Activated CD8-positive, alpha-beta memory T cell treated with anti-CD3 and anti-CD28 coated beads, Interleukin-2, amount 50 U/mL, for 4 hours (primary cell): Measurements from ENCODE around the gene CTNNA1.

Experiments
- DNase-seq: peaks from one replicate; pipeline ENCODE4 v3.0.0-alpha.2; 2020

The CTNNA1 gene

DNA sequence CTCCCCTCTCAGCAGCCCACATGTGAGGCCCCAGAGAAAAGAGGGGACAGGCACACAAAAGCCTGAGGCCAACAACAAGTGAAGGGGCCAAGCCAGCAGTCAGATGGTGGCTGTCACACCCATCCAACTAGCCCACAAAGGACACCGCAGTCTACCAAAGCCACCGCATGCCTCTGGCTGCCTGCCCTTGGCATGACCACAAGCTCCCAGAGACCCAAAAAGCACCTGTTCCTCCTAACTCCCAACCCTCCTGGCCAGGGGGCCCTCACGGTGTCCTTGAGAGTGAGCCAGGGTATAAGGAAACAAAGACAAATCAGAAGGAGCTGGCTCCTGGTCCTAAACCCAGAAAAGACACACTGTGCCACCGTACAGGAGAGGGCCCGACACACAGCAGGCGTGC, 199.7 kb downstream of the CTNNA1 start:
- DNase-seq, result no peak

DNA sequence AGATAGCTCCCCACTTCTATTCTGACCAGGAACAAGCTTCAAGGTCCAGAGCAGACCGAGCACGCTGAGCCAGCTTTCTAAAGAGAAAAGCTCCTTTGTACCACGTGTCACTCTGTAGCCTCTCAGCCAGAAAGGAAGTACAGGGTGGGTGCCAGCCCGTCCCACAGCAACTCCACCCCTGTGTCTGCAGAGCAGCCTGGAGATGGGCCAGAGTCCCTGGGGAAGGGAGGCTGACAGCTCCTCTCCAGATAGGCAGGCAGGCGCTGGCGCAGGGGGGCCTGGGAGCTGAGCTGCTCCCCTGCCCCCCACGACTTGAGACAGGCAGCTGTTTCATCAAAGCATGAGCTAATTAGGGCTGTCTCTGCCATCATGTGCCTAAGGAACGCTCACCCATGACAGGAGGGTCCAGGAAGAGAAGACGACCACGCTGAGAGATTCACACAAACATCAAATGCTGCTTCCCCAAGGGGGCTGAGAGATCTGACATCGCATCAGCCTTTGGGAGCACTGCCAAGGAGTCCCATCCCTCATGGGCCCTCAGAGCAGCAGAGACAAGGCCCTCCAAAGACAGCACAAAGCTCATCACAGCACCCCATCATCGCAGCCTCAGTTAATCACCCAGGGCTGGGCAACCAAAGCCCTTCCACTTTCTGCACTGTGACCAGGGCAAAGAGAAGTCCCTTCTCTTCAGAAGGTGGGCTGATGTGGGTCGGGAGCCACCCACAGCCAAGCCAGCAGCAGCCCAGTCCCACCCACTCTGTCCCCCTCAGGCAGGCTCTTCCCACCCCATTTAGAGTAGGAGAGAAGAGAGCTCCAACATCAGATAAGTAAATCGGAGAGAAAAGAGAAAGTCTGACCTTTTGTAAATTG, 200.4 kb downstream of the CTNNA1 start:
- no peak for DNase-seq

DNA sequence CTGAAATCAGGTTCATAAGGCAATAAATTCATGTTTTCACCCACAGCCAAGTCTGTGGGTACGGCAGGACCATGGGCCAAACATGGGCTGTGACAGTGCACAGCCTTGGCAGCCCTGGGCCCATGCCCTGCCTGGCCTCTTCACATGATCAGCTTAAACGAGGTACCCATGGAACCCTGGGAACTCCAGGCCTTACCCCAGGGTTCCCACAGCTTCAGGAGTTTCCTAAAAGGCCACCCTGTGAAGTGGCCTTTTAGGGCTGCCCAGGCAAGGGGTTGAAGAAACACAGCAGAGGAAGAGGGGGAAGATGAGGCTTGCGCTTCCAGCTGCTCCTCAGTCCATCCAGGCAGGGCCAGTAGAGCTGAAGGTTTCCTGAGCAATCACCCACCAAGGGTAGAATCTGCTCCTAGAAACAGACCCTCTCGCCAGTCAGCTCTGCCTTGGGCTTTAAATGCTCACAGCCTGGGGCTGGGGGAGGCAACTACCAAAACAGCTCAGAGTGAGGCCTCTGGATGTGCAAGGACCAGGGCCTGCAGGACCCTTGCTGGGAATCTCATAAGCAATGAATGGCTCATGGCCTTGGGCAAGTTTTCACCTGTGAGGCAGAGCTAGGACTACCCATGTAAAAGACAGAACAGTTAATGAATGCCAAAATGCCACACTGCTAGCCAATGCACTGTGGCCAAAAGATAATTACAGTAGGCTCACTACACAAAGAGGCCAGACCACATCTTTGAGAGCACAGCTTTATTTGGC, 201.2 kb downstream of the CTNNA1 start:
- DNase-seq, result no peak

DNA sequence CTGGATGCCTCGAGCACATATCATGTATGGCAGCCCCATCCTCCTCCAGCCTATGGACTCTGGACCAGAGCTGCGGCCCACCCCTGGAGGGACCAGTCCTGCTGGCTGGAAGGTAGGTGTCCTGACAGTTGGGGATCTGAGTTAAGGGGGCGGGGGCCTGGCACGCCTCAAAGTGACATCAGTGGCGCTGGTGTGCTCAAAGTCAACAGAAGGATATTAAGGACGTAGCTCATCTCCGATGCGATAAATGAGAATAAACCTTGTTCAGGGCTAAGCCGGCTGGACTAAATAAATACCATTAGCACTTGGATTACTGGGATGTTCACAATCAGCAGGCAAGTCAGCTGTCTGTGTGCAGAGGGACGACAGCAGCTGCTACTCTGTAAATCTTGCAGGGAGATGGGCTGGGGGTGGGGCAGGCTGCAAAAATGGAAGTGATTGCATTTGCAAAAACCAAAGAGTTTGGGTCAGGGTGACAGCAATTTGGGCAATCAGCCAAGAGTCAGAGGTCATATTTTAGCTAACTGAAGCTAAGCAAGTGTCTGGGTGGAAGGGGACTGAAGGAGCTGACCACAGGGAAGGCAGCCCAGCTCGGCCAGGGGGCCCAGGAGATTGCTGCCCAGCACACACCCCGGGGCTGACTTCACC, 201.9 kb downstream of the CTNNA1 start:
- no peak for DNase-seq

DNA sequence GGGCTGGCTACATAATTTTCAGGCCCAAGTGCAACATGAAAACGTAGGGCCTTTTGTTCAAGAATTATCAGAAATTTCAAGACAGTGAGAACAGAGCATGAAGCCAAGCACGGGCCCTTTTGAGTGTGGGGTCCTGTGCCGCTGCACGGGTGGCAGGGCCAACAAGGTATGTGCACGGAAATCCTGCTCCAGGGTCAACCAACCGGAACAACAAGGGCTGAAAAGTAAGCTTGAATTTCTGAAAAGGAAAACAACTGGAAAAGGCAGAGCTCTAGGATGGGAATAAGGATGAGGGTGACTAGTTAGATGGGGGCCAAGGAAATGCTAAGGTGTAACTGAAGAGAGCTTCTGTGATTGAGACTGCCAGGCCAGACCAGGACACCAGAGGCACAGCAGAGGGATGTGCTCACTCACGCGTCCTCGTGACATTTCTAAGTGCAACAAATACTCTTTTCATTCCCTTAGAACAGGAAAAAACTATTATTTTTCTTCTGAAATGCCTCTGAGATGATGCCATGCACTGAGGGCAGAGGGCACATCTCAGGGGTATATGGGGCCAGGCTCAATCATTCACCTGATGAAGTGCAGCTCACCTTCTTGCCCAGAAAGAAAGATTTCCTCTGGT, 202.6 kb downstream of the CTNNA1 start:
- DNase-seq, result no peak

DNA sequence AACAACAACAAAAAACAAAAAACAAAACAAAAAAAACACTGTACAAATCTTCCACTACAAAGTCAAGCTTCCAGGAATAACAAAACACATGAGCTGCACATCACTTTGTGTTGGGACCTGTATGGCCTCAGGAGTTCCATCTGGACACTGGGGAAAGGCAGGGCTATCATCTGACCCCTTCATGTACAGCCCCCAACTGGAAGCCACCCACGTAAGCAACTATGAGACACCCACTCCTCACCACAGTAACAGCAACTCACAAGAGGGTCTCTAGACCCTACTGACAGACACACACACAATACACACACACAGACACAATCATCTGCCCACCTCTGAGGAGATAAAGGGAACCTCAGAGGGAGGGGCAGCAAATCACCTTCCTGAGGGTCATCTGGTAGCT, 203.6 kb downstream of the CTNNA1 start:
- no peak for DNase-seq

DNA sequence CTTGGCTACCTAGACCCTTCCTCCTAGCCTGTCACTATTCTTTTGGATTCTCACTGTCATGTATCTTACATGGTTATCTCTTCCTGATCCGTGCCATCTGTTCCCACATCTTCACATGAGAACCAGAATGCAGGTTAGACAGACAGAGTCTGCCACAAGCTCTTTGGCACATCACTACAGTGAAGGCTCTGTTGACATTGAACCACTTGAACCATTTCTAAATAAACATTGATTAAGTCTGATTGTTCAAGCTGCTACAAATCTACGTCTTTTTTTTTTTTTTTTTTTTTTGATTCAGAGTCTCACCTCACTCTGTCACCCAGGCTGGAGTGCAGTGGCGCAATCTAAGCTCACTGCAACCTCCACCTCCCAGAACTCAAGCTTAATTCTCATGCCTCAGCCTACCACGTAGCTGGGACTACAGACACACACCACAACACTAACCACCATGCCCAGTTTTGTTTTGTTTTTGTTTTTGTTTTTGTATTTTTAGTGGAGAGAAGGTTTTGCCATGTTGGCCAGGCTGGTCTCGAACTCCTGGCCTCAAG, 207.0 kb downstream of the CTNNA1 start:
- no peak for DNase-seq

DNA sequence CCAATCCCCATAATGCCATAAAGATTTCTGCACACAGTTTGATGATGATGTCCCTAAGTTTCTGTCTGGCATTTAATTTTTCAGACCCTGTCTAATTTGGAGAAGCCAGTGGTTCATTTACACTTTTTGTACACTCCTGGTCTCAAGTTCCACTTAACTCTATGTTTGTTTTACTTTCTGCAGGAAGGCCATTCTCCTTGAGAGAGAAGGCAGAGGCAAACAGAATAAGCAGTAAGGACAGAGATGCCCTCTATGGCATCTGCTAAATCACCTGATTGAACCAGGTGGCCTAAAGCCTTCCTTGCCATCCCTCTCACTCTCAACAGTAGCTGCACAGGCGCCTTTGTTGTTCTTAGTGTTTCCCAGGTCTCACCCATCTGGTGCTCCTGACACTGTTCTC, 208.0 kb downstream of the CTNNA1 start:
- DNase-seq, result no peak

DNA sequence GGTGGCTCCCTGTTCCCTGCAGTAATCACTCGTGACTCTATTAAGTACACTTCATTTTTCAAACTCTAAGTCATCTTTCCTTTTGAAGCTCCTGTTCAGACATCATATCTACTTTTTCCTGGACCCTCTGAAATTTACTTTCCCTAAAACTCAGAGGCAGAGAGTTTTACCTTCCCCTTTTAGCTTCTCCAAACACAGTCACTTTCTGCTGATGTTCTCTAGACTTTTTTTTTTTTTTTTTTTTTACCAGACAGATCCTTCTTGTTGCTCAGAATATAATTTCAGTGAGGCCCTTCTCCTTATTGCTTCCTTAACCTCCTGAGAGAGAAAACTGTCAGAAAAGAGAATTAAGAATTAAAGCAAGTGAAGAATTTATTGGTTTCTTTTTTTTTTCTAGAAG, 208.5 kb downstream of the CTNNA1 start:
- no peak for DNase-seq

DNA sequence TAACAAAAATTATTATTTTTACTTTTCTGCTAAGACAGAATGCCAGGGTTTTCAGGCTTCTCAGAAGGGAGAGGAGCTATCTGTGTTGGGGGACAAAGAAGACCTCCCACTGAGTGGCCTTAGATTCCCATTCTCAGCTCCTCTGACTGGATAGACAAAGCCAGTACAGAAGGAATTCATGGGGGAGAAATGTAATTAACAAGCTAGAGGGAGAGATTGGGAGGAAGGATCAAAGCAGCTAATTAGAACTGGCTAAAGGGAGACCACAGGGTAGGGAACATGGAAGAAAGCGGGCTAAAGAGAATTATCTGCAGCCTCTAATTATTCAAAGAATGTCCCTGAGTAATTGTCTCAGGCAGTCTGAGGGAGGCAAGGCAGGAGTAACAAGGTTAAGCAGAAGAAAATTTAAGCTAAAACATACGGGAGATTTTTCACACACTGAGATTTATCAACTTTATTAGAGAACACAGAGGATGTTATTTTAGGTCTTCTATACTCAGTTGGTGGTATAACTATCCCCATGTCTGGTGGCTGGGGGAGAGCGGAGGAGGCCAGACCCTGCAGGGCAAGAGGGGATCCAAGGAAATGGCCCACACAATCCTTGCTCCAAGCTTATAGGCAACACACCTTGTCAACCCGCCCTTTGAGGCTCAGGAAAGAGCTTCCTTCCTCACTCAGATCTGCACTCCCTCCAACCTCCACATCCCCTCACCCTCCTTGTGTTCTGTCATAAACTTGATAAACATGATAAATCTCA, 209.6 kb downstream of the CTNNA1 start:
- no peak for DNase-seq

DNA sequence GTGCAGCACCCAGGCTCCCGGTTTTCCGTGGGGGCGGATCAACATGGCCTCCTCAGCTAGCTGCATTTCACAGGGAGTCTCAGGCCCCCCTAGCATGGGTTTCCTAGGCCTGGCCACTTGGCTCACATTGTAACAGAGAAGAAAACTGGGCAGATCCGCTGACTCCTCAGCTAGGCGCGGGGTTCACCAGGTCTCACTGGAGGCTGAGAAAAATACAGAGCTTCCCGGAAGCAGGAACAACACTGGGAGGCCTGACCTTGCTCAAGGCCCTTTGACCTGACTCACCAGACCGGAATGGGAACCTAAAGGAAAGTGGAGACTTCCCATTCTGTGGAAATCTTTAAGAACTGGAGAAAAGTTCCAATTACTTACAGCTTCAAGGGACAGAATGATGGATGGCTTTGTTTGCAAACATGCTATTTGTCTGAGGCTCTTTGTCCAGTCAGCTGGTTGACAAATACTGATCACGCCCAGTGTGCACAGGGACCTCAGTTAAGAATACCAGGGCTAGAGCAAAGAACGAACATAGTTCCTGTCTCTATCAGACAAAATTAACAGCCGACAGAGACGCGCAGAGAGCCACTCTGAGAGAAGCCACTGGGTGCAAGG, 210.6 kb downstream of the CTNNA1 start:
- no peak for DNase-seq

DNA sequence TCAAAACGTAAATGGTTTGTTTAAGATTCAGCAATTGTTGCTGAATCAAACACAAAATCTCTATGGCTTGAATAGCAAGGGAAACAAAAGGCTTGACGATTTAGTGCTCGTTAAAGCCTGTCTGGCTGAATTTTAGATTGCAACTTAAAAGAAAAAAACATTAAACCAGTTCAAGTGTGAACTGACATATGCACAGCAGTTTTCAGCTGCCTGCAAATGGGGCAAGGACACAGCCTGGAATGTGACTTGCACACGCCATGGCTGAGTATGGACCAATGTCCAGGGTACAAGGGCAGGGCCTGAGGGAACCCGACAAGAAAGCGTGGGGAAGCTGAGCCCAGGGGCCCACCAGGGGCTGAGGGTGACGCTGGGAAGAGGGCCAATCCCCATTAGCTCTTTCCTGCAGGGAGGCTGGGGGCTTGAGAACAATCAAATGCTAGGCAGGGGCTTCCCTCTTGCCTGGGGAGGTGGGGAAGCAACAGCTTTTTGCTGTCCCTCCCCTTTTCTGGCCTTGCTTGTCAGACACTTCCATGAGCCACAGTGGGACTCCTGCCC, 211.5 kb downstream of the CTNNA1 start:
- no peak for DNase-seq

DNA sequence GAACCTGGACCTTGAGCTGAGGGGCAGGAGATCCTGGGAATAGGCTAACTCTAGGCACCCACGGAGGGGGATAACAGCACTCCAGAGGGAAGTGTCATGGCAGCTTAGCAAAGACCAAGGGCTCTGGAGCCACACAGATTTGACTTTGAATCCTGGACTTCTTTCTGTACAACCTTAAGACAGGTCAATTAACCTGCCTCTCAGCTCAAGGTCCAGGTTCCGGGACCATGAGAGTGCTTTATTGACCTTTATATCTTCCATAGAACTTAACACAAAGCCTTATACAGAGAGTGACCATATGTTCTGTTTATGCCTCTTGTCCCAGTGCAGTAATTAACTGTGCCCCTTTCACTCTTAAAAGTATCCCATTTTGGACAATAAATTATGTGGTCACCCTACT, 212.4 kb downstream of the CTNNA1 start:
- no peak for DNase-seq

DNA sequence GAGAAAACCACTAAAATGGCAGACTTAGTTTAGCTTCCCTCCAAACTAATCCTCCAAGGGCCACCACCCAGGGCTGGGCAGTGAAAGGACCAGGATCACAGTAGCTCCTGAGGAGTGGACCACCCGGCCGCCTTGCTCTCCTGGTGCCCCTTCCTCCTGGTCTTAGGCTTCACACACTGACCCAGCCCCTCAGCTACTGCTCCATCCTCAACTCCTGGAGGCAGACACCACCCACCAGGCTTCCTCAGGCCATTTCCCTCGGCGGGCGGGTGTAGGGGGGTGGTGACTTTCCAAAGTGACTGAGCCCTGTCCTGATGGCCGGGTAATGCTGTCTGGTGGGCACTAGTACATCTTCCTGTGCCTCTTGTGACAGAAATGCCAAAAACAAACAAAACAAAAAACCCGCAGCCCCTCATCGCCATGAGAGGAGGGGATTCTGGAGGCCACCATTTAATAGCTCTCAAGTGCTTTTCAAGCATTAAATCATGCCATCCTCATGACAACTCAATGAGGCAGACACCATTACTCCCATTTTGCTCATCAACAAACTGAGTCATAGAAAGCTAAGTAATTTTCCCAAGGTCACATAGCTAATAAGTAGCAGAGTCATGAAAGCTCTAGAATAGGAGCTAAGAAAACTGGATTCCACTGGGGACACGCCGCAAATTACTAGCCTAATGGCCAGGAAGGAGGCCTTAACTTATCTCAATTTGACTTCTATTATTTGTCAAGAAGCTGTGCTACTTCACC, 213.2 kb downstream of the CTNNA1 start:
- DNase-seq, result no peak

DNA sequence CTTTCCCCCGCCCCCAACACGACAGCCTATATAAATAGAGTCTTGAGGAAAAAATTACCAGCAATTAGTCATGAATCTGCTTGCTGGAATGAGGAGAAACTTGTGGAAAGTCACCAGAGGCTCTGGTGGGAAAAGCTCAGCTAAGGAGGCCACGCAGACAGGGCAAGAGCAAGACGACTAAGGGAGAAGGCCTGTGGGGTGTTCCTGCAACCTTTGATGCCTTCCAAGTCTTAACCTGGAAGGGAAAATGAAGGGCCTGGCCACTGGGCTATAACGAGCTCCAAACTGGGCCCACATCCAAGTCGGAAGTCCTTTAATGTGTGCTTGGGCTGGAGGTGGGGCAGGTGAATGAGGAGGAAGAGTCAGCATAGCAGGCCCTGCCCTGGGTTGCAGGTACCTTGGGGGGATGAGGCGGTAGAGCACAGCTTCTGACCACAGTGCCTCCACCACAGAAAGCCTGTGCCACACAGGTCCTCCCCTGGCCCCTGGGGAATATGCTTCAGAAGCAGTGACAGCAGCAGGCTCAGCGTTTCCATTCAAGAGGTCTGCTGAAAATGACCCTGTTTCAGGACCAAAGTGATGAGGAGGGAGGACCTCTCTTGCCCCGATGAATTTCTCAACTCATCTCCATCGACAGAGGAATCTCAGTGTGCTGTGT, 214.7 kb downstream of the CTNNA1 start:
- no peak for DNase-seq

DNA sequence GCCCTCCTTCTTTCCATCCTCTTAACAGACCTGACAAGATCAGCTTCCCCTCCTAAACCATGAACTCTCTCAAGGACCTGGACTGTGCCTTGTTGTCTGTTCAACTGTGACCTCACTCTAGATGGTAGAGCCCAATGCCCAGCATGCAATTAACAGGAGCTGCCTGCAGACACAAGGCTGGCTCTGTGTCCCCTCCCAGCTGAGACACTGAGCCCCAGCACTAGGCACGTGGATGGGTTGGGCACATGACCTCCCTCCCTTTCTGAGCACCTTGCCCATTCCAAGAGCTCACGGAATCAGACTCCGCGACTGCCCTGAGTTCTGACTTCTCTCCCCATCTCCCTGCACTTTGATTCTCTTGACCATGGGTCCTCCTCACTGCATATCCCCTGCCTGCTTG, 215.4 kb downstream of the CTNNA1 start:
- DNase-seq, result no peak

DNA sequence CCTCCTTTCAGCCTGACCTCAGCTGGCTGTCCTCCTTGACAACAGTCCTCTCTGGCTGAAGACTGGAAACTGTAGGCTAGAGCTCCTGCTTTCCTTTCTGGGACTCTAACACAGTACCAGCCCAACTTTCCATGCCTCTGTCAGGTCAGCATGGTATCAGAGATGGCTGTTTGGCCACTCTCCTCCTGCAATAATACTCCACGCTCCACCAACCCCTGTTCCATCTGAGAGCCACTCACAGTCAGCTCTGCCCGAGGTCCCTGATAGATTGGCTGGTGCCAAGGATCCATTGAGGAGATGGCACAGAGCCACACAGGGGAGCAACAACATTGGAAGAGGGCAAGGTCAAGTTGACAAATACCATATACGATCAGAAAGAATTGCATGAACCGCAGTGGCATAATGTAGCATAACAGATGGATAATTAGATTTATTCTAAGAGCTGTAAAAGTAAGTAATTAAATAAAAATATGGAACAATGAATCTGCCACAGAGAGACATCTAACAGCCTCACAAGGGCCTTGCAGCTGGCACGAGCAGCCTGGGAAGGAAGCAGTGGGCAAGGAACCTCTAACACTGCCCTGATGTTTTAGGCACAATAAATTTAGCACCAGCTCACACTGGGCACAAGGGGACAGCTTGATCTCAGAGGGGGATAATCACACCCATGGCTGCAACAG, 216.2 kb downstream of the CTNNA1 start:
- DNase-seq, result no peak

DNA sequence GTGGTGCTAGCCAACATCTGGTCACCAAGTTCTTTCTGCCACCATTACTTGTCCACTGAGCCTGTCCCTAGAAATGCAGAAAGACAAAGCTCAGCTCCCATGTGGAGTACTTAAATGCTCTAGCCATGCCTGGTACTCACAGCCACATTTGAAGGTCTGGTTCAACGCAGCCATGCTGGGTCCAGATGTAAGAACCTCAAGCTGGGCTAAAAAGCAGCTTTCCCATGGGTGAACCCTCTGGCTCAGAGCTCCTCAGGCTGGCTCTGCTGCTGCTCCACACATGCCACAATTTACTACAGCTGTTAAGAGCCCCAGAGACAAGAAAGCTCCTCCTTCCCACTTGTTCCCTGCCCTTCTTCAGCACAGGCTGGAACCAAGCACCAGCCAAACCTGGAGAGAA, 219.0 kb downstream of the CTNNA1 start:
- no peak for DNase-seq

DNA sequence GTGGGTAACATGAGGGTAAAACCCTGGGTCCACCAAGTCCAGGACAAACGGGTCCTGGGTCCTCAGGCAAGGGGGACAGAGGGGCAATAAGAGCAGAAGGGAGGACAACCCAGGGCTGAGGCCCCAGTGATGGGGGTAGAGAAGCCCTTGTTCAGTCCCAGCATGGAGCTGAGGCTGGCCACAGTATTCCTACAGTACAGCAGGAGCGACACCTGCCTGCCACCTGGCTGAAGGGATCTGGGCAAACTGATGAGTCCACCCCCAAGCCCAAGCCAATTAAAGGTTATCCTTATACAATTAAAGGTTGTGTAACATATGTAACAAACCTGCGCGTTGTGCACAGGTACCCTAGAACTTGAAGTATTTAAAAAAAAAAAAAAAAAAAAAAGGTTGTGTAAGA, 219.6 kb downstream of the CTNNA1 start:
- DNase-seq, result no peak
